PC-3 (cell line): ENCODE data around the gene FHL2. TPM values are rescaled to one million over a fixed set of nuclear protein-coding genes. Genes with fewer than 3 reads are reported as not detected.

Experiments
- ATAC-seq: fragments of 200-7000 bp; cut with Tn5 transposase; 2 replicates; pipeline ENCODE4 v1.9.1; 2020; ENCODE audit warnings: mild to moderate bottlenecking, moderate library complexity
- BruUV-seq: library from RNA; stranded (reverse); fragments of 400-500 nt; replicated peaks from 2 replicates; lab custom pipeline; 2021; lab: Mats Ljungman, UMichigan
- CTCF ChIA-PET: fragments of 300-600 bp; sonication (Branson Sonifier 250); formaldehyde crosslinking; loops from one replicate; lab custom pipeline; 2022; ENCODE audit warnings: antibody characterized with exemption; lab: Charles Lee
- POLR2A ChIA-PET: fragments of 300-600 bp; sonication (Branson Sonifier 250); formaldehyde crosslinking; loops from one replicate; lab custom pipeline; 2022; ENCODE audit warnings: antibody characterized with exemption; ENCODE audit not compliant: unreplicated experiment; lab: Charles Lee
- DNase-seq: peaks from one replicate; pipeline ENCODE4 v3.0.0-alpha.2; 2015
- H2AFZ ChIP-seq: fragments of 300-600 bp; sonication (generic); 2 replicates; pipeline ENCODE4 v1.6.0; 2016; ENCODE audit warnings: antibody characterized with exemption, low read length
- H3F3A ChIP-seq: fragments of 300-600 bp; sonication (generic); one replicate; pipeline ENCODE4 v1.6.0; 2017; ENCODE audit warnings: antibody characterized with exemption, low read length, control low read depth, mild to moderate bottlenecking; ENCODE audit not compliant: unreplicated experiment
- H3K27ac ChIP-seq: fragments of 300-600 bp; sonication (generic); 2 replicates; pipeline ENCODE4 v1.5.1; 2016; ENCODE audit warnings: mild to moderate bottlenecking, low read length
- H3K27me3 ChIP-seq: fragments of 300-600 bp; sonication (generic); 2 replicates; pipeline ENCODE4 v1.6.1; 2016; ENCODE audit warnings: low read length, mixed read lengths
- H3K36me3 ChIP-seq: fragments of 300-600 bp; sonication (generic); 2 replicates; pipeline ENCODE4 v1.6.1; 2016; ENCODE audit warnings: low read depth, mixed run types, low read length, mixed read lengths
- H3K4me1 ChIP-seq: fragments of 300-600 bp; sonication (generic); 2 replicates; pipeline ENCODE4 v1.5.1; 2016; ENCODE audit warnings: low read length; ENCODE audit not compliant: insufficient read depth
- H3K4me2 ChIP-seq: fragments of 300-600 bp; sonication (generic); 2 replicates; pipeline ENCODE4 v1.6.0; 2016; ENCODE audit warnings: low read length
- H3K4me3 ChIP-seq: fragments of 300-600 bp; sonication (generic); 2 replicates; pipeline ENCODE4 v1.5.1; 2016; ENCODE audit warnings: mild to moderate bottlenecking, low read length, mixed read lengths
- H3K79me2 ChIP-seq: fragments of 300-600 bp; sonication (generic); 2 replicates; pipeline ENCODE4 v1.6.1; 2017; ENCODE audit warnings: low read length, mixed read lengths
- H3K9ac ChIP-seq: fragments of 300-600 bp; sonication (generic); 2 replicates; pipeline ENCODE4 v1.6.0; 2016; ENCODE audit warnings: mild to moderate bottlenecking, low read length
- H3K9me2 ChIP-seq: fragments of 300-600 bp; sonication (generic); replicated peaks from 2 replicates; pipeline ENCODE4 v1.6.1; 2016; ENCODE audit warnings: mixed run types, low read length, mixed read lengths
- H3K9me3 ChIP-seq: fragments of 300-600 bp; sonication (generic); 2 replicates; pipeline ENCODE4 v1.6.1; 2016; ENCODE audit warnings: low read length, mixed read lengths
- H4K20me1 ChIP-seq: fragments of 300-600 bp; sonication (generic); 2 replicates; pipeline ENCODE4 v1.6.1; 2016; ENCODE audit warnings: low read length, mixed read lengths
- CTCF ChIP-seq: fragments of 300-600 bp; sonication (generic); conservative IDR thresholded peaks from 2 replicates; pipeline ENCODE4 v1.5.1; 2017; ENCODE audit warnings: antibody characterized with exemption, low read depth, mild to moderate bottlenecking, low read length
- EZH2 ChIP-seq: fragments of 300-600 bp; sonication (generic); IDR thresholded peaks from one replicate; pipeline ENCODE4 v1.6.1; 2017; ENCODE audit warnings: antibody characterized with exemption, mild to moderate bottlenecking, low read length; ENCODE audit not compliant: unreplicated experiment
- EZH2phosphoT487 ChIP-seq: fragments of 300-600 bp; sonication (generic); IDR thresholded peaks from 2 replicates; pipeline ENCODE4 v1.6.1; 2018; ENCODE audit warnings: mild to moderate bottlenecking, antibody characterized with exemption, low read length, borderline replicate concordance
- intact Hi-C: fragments of 100-400 bp; cut with micrococcal nuclease; formaldehyde crosslinking; loops from 2 replicates; pipeline ENCODE4 v1.9.0; 2023
- total RNA-seq: library from RNA; depleted of rRNA; stranded (reverse); fragments of >200 nt; gene quantifications from 2 replicates; pipeline ENCODE4 v1.2.3, GENCODE V29; 2014

The FHL2 gene
- total RNA-seq, 1 experiment from 2014 or later, result 118 TPM

- ChIA-PET POLR2A (interaction anchor here (0.5 to 1.2 kb wide), 3 partner anchors 52 to 148 kb away, joined by 4 to 7 read pairs (median 6); no protein-coding TSS in a partner anchor), CTCF (interaction anchor here (1.2 to 1.9 kb wide), 2 partner anchors 52 to 59 kb away, joined by 4 to 5 read pairs; no protein-coding TSS in a partner anchor)
- peak; percentile 80 for ATAC-seq
- peaks cover 4% of the 10 kb centered on the region for H3F3A ChIP-seq
- peaks cover 53% of the 10 kb centered on the region for H3K4me1 ChIP-seq
- H3K4me3 ChIP-seq, result peak overlapping the region; percentile 46
- intact Hi-C loops, result loop anchor here (1.0 kb wide), 1 partner anchor 51 kb away; no protein-coding TSS in a partner anchor
- no peaks in the 10 kb centered on the region for H3K9me3 ChIP-seq
- H3K27me3 ChIP-seq, result no peaks in the 10 kb centered on the region
- no peaks in the 10 kb centered on the region for H3K36me3 ChIP-seq
- H4K20me1 ChIP-seq, result no peaks in the 10 kb centered on the region
- no peak for TF ChIP-seq EZH2phosphoT487
- peak; percentile 71 for TF ChIP-seq CTCF
- no peak for TF ChIP-seq EZH2
- BruUV-seq, result no TSS peak
- peak overlapping the region; percentile 79 for H3K9ac ChIP-seq
- H2AFZ ChIP-seq, result peak overlapping the region; percentile 45
- H3K4me2 ChIP-seq, result peak overlapping the region; percentile 80
- H3K27ac ChIP-seq, result peak overlapping the region; percentile 97
- peak; percentile 95 for DNase-seq
- H3K9me2 ChIP-seq, result no peaks in the 10 kb centered on the region
- peaks cover 8% of the 10 kb centered on the region; the same call in 1 of the 2 replicates for H3K79me2 ChIP-seq
Measured at GRCh38 chr2:105403783-105404698, 5.2 kb upstream of the FHL2 start.

- peak overlapping the region; percentile 45 for H2AFZ ChIP-seq
- no peaks in the 10 kb centered on the region for H3K9me2 ChIP-seq
- TSS peak; percentile 45 for BruUV-seq
- H3K79me2 ChIP-seq, result peaks cover 15% of the 10 kb centered on the region
- H3K9ac ChIP-seq, result peak overlapping the region; percentile 79
- CTCF ChIA-PET, result interaction anchor here (1.2 to 1.9 kb wide), 2 partner anchors 53 to 58 kb away, joined by 4 to 5 read pairs; no protein-coding TSS in a partner anchor
- intact Hi-C loops, result no loop called here
- H3F3A ChIP-seq, result peaks cover 4% of the 10 kb centered on the region
- no peaks in the 10 kb centered on the region for H3K36me3 ChIP-seq
- no peaks in the 10 kb centered on the region for H3K27me3 ChIP-seq
- H3K4me1 ChIP-seq, result peaks cover 50% of the 10 kb centered on the region
- DNase-seq (no peak), ATAC-seq (peak; percentile 14)
- TF ChIP-seq EZH2phosphoT487 (no peak), CTCF (no peak), EZH2 (no peak)
- peak overlapping the region; percentile 46 for H3K4me3 ChIP-seq
- H3K9me3 ChIP-seq, result no peaks in the 10 kb centered on the region
- peak overlapping the region; percentile 80 for H3K4me2 ChIP-seq
- POLR2A ChIA-PET, result interaction anchor here (0.6 kb wide), 1 partner anchor 17 kb away, joined by 5 read pairs; no protein-coding TSS in a partner anchor
- H4K20me1 ChIP-seq, result no peaks in the 10 kb centered on the region
- H3K27ac ChIP-seq, result peak overlapping the region; percentile 97
Measured at GRCh38 chr2:105403241-105403782, 4.5 kb upstream of the FHL2 start.
